Smooth muscle cell (in vitro differentiated cells): Measurements from ENCODE around the gene INAFM2. TPM values are rescaled to one million over a fixed set of nuclear protein-coding genes. Genes with fewer than 3 reads are reported as not detected.

Source experiments
- DNase-seq: peaks from one replicate; lab custom pipeline; 2025; ENCODE audit not compliant: unreplicated experiment; lab: John Stamatoyannopoulos, UW
- H2AFZ ChIP-seq: fragments of 200-600 bp; sonication (generic); 2 replicates; pipeline ENCODE4 v1.6.0; 2016; ENCODE audit warnings: antibody characterized with exemption, low read depth, mild to moderate bottlenecking
- H3F3A ChIP-seq: fragments of 200-600 bp; sonication (generic); 2 replicates; pipeline ENCODE4 v1.6.0; 2017; ENCODE audit warnings: antibody characterized with exemption, low read depth
- H3K27ac ChIP-seq: fragments of 200-600 bp; sonication (generic); 2 replicates; pipeline ENCODE4 v1.5.1; 2016; ENCODE audit warnings: low read depth, mild to moderate bottlenecking
- H3K27me3 ChIP-seq: fragments of 200-600 bp; sonication (generic); 2 replicates; pipeline ENCODE4 v1.6.1; 2016; ENCODE audit warnings: low read depth, mild to moderate bottlenecking
- H3K36me3 ChIP-seq: fragments of 200-600 bp; sonication (generic); 2 replicates; pipeline ENCODE4 v1.5.1; 2016; ENCODE audit warnings: low read depth
- H3K4me1 ChIP-seq: fragments of 200-600 bp; sonication (generic); 2 replicates; pipeline ENCODE4 v1.5.1; 2016; ENCODE audit warnings: low read depth
- H3K4me2 ChIP-seq: fragments of 200-600 bp; sonication (generic); 2 replicates; pipeline ENCODE4 v1.6.0; 2016; ENCODE audit warnings: mild to moderate bottlenecking
- H3K4me3 ChIP-seq: fragments of 200-600 bp; sonication (generic); 2 replicates; pipeline ENCODE4 v1.5.1; 2016; ENCODE audit warnings: mild to moderate bottlenecking
- H3K79me2 ChIP-seq: fragments of 200-600 bp; sonication (generic); 2 replicates; pipeline ENCODE4 v1.6.0; 2016; ENCODE audit warnings: low read depth, mild to moderate bottlenecking
- H3K9ac ChIP-seq: fragments of 200-600 bp; sonication (generic); 2 replicates; pipeline ENCODE4 v1.6.0; 2016; ENCODE audit warnings: low read depth
- H3K9me3 ChIP-seq: fragments of 200-600 bp; sonication (generic); replicated peaks from 2 replicates; pipeline ENCODE4 v1.5.1; 2016; ENCODE audit warnings: low read depth
- H4K20me1 ChIP-seq: fragments of 200-600 bp; sonication (generic); 2 replicates; pipeline ENCODE4 v1.6.0; 2016; ENCODE audit warnings: low read depth
- WGBS: methylation state at CpG from one replicate; pipeline ENCODE4 v1.1.7; 2016; ENCODE audit warnings: low lambda C conversion rate; 5-methylcytosine and 5-hydroxymethylcytosine counted together
- polyA plus RNA-seq: library from polyadenylated mRNA; unstranded; fragments of >200 nt; fragmentation: Nextera tagmentation; extraction: Ambion mirVana; gene quantifications from 2 replicates; pipeline ENCODE4 v1.2.1, GENCODE V29; 2016
- total RNA-seq: library from RNA; depleted of rRNA; stranded (reverse); fragments of >200 nt; gene quantifications from 2 replicates; pipeline ENCODE4 v1.2.3, GENCODE V29; 2014
- TF ChIP-seq, protein P1 (sequence below): fragments of 200-600 bp; sonication (generic); IDR thresholded peaks from 2 replicates; pipeline ENCODE4 v1.5.1; 2017; ENCODE audit warnings: borderline replicate concordance, mild to moderate bottlenecking, antibody characterized with exemption; ENCODE audit not compliant: insufficient read depth, poor library complexity, severe bottlenecking

INAFM2 gene
- total and polyA plus RNA-seq, 2 experiments from 2014 or later, result 23.9 to 28.1 TPM

- H2AFZ ChIP-seq, result no peak overlapping the region
- no peaks in the 10 kb centered on the region for H3K4me1 ChIP-seq
- H3K4me3 ChIP-seq, result no peak overlapping the region
- no peak overlapping the region for H3K9ac ChIP-seq
- H3K4me2 ChIP-seq, result no peak overlapping the region
- H3K9me3 ChIP-seq, result no peaks in the 10 kb centered on the region
- no peaks in the 10 kb centered on the region for H3K79me2 ChIP-seq
- whole genome bisulfite sequencing, result 42% methylated on average over 8 of the region's 9 CpGs
- peak; percentile 7 for DNase-seq
- H4K20me1 ChIP-seq, result no peaks in the 10 kb centered on the region
- H3K27me3 ChIP-seq, result no peaks in the 10 kb centered on the region
- TF ChIP-seq, protein P1, sequence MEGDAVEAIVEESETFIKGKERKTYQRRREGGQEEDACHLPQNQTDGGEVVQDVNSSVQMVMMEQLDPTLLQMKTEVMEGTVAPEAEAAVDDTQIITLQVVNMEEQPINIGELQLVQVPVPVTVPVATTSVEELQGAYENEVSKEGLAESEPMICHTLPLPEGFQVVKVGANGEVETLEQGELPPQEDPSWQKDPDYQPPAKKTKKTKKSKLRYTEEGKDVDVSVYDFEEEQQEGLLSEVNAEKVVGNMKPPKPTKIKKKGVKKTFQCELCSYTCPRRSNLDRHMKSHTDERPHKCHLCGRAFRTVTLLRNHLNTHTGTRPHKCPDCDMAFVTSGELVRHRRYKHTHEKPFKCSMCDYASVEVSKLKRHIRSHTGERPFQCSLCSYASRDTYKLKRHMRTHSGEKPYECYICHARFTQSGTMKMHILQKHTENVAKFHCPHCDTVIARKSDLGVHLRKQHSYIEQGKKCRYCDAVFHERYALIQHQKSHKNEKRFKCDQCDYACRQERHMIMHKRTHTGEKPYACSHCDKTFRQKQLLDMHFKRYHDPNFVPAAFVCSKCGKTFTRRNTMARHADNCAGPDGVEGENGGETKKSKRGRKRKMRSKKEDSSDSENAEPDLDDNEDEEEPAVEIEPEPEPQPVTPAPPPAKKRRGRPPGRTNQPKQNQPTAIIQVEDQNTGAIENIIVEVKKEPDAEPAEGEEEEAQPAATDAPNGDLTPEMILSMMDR, result peak; percentile 44
- H3K36me3 ChIP-seq, result no peaks in the 10 kb centered on the region
- no peak overlapping the region for H3K27ac ChIP-seq
- H3F3A ChIP-seq, result no peaks in the 10 kb centered on the region
Observed at GRCh38 chr15:40354408-40355171, 31.1 kb downstream of the INAFM2 start.

DNA sequence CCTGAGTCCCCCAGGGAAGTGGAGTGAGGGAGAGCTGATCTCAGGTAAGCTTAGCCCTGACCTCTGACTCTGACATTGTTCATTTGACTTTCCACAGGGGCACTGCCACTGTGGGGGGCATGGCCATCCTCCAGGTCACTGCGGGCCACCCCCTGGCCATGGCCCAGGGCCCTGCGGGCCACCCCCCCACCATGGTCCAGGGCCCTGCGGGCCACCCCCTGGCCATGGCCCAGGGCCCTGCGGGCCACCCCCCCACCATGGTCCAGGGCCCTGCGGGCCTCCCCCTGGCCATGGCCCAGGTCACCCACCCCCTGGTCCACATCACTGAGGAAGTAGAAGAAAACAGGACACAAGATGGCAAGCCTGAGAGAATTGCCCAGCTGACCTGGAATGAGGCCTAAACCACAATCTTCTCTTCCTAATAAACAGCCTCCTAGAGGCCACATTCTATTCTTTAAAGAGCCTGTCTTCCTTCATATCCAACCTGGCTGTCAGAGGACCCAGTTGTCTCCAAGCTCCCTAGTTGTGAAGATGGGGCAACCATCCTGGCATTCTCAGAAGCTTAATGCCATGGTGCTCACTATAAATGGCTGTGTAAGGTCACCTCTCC, 32.6 kb downstream of the INAFM2 start:
- Histone ChIP-seq H4K20me1 (no peaks in the 10 kb centered on the region), H3K9ac (no peak overlapping the region), H3K4me3 (no peak overlapping the region), H3K27me3 (peaks cover 5% of the 10 kb centered on the region), H3K9me3 (no peaks in the 10 kb centered on the region), H3K79me2 (no peaks in the 10 kb centered on the region), H3K36me3 (no peaks in the 10 kb centered on the region), H3K4me2 (no peak overlapping the region), H2AFZ (no peak overlapping the region), H3K27ac (no peak overlapping the region), H3F3A (no peaks in the 10 kb centered on the region), H3K4me1 (no peaks in the 10 kb centered on the region)
- WGBS, result 97% methylated on average over 5 of the region's 5 CpGs
- DNase-seq, result no peak
- TF ChIP-seq, protein P1, result no peak

- WGBS, result 79% methylated on average over 1 of the region's 1 CpG
- H3K27me3 ChIP-seq, result peaks cover 12% of the 10 kb centered on the region
- H2AFZ ChIP-seq, result no peak overlapping the region
Observed at GRCh38 chr15:40357246-40357645, 33.8 kb downstream of the INAFM2 start.

More at GRCh38 chr15:40357246-40357645, 33.8 kb downstream of the INAFM2 start:
- Histone ChIP-seq H4K20me1 (no peaks in the 10 kb centered on the region), H3F3A (no peaks in the 10 kb centered on the region), H3K9ac (no peak overlapping the region), H3K36me3 (no peaks in the 10 kb centered on the region), H3K79me2 (no peaks in the 10 kb centered on the region), H3K27ac (no peak overlapping the region), H3K4me3 (peak overlapping the region; percentile 59), H3K4me2 (peak overlapping the region; percentile 96), H3K9me3 (no peaks in the 10 kb centered on the region), H3K4me1 (no peaks in the 10 kb centered on the region)
- TF ChIP-seq, protein P1, result no peak
- DNase-seq, result no peak
